Coronary artery (tissue), 2 donors: ENCODE measurements around the gene NGB.

Source experiments
- DNase-seq: peaks from one replicate; pipeline ENCODE4 v3.0.0-alpha.2; 2017; ENCODE audit warnings: low spot score
- H3K27ac ChIP-seq, 2 donors: fragments of 200-600 bp; sonication (generic); one replicate each; pipeline ENCODE4 v1.5.1; 2016 to 2019
- H3K4me3 ChIP-seq: fragments of 200-600 bp; sonication (generic); 2 replicates; pipeline ENCODE4 v1.5.1; 2016; ENCODE audit warnings: mild to moderate bottlenecking, moderate library complexity
- TF ChIP-seq, protein P1 (sequence below): fragments of 200-600 bp; sonication (generic); IDR thresholded peaks from one replicate; pipeline ENCODE4 v1.5.1; 2019; ENCODE audit warnings: antibody characterized with exemption

Gene NGB

GRCh38 chr14:77272261-77272660 is 1.3 kb upstream of the NGB start:
- no peak for DNase-seq
- TF ChIP-seq, protein P1, sequence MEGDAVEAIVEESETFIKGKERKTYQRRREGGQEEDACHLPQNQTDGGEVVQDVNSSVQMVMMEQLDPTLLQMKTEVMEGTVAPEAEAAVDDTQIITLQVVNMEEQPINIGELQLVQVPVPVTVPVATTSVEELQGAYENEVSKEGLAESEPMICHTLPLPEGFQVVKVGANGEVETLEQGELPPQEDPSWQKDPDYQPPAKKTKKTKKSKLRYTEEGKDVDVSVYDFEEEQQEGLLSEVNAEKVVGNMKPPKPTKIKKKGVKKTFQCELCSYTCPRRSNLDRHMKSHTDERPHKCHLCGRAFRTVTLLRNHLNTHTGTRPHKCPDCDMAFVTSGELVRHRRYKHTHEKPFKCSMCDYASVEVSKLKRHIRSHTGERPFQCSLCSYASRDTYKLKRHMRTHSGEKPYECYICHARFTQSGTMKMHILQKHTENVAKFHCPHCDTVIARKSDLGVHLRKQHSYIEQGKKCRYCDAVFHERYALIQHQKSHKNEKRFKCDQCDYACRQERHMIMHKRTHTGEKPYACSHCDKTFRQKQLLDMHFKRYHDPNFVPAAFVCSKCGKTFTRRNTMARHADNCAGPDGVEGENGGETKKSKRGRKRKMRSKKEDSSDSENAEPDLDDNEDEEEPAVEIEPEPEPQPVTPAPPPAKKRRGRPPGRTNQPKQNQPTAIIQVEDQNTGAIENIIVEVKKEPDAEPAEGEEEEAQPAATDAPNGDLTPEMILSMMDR, result no peak
- no peak overlapping the region for H3K4me3 ChIP-seq
- no peak overlapping the region for H3K27ac ChIP-seq

- DNase-seq, result no peak
- TF ChIP-seq, protein P1, result no peak
- Histone ChIP-seq H3K4me3 (no peak overlapping the region), H3K27ac (no peak overlapping the region)
Measured at GRCh38 chr14:77270361-77271112, 469 bp downstream of the NGB start.

GRCh38 chr14:77268989-77269600 is 1.9 kb downstream of the NGB start:
- TF ChIP-seq, protein P1, result no peak
- H3K27ac ChIP-seq, result no peak overlapping the region
- H3K4me3 ChIP-seq, result no peak overlapping the region
- DNase-seq, result no peak

GRCh38 chr14:77267937-77268699 is 2.9 kb downstream of the NGB start:
- TF ChIP-seq, protein P1, result no peak

GRCh38 chr14:77266336-77266735 is 4.7 kb downstream of the NGB start:
- TF ChIP-seq, protein P1, result no peak
- H3K4me3 ChIP-seq, result no peak overlapping the region
- no peak for DNase-seq
- H3K27ac ChIP-seq, result no peak overlapping the region

More at GRCh38 chr14:77267937-77268699, 2.9 kb downstream of the NGB start:
- Histone ChIP-seq H3K27ac (no peak overlapping the region), H3K4me3 (no peak overlapping the region)
- DNase-seq, result no peak

DNA sequence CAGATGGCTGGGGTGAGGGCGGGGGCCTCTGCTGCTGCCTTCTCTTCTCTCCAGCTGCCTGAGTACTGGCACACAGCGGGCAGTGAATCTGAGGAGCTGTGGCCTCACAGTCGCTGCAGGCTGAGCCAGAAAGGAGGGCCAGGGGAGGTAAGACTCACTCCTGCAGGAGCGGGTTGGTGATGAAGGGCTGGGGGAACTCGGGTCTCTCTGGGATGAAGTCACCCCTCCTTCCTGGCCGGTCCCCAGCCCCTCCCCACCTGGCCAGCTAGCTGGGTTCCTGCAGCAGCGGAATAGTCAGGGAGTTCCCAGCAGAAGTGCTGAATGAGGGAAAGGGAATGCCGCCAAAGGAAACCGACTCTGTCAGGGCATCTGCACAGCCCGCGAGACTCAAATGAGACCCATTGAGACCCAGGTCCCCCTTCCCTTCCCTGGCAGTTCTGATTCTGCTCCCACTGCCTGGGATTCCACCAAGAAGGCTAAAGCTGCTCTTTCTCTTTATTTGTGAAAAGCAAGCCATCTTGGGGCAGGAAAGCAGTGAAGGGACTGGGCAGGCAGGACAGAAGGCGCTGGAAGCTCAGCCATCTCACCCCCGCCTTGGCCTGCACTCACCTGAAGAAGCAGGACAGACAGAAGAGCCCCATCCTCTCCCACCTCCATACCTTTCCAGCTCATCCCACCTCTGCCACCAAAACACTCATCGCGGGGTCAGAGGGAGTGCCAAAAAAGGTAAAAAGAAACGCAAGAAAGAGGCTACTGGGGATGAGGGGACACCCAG is 5.3 kb downstream of the NGB start:
- H3K4me3 ChIP-seq, result no peak overlapping the region
- H3K27ac ChIP-seq, result no peak overlapping the region
- TF ChIP-seq, protein P1, result no peak
- DNase-seq, result no peak
